ENCODE data around the gene PSMD6. TPM values are rescaled to one million over a fixed set of nuclear protein-coding genes. Genes with fewer than 3 reads are reported as not detected.

Gene PSMD6
- total and polyA plus RNA-seq, 4 donors, result 59.1 to 78.9 (median 66.0) TPM

GRCh38 chr3:63980830-63981498 lies 42.3 kb downstream of the PSMD6 start:
- Histone ChIP-seq H3K9ac (ENCODE audit: insufficient read depth in 1 of 2, low read length in 2 of 2) (no peak overlapping the region), H3K4me1 (ENCODE audit: control insufficient read depth in 5 of 5, insufficient read depth in 5 of 5, low read length in 5 of 5) (peaks cover 2 to 17% (median 7%) of the 10 kb centered on the region in 5 donors), H3K27me3 (ENCODE audit: control insufficient read depth in 3 of 3, insufficient read depth in 3 of 3, low read length in 2 of 3) (no peaks in the 10 kb centered on the region), H3K9me3 (ENCODE audit: control insufficient read depth in 4 of 4, insufficient read depth in 3 of 4, low read length in 3 of 4) (no peaks in the 10 kb centered on the region), H3K27ac (ENCODE audit: low read depth in 1 of 2, low read length in 1 of 2) (peak overlapping the region in 1 of 2 donors; percentile 66), H3K36me3 (ENCODE audit: control insufficient read depth in 4 of 4, insufficient read depth in 4 of 4, low read length in 4 of 4) (peaks cover 18 to 34% (median 24%) of the 10 kb centered on the region in 4 donors), H3K4me3 (no peak overlapping the region)
- TF ChIP-seq CTCF (IDR thresholded peaks at IDR 0.05; ENCODE audit: control extremely low read depth, extremely low read depth), result no peak
- 89 to 91% methylated on average over 8 of the region's 8 CpGs for WGBS, 2 donors
- ATAC-seq (ENCODE audit: insufficient read depth, low FRiP score), result no peak
- DNase-seq, result no peak

- no peaks in the 10 kb centered on the region for H3K9me3 ChIP-seq (ENCODE audit: control insufficient read depth in 4 of 4, insufficient read depth in 3 of 4, low read length in 3 of 4)
- H3K27me3 ChIP-seq (ENCODE audit: control insufficient read depth in 3 of 3, insufficient read depth in 3 of 3, low read length in 2 of 3), result no peaks in the 10 kb centered on the region
- H3K36me3 ChIP-seq (ENCODE audit: control insufficient read depth in 4 of 4, insufficient read depth in 4 of 4, low read length in 4 of 4), result peaks cover 18 to 28% (median 19%) of the 10 kb centered on the region in 4 donors
- no peak for ATAC-seq (ENCODE audit: insufficient read depth, low FRiP score)
- no peak for TF ChIP-seq CTCF (IDR thresholded peaks at IDR 0.05; ENCODE audit: control extremely low read depth, extremely low read depth)
- WGBS, 2 donors, result 79 to 94% methylated on average over 2 of the region's 2 CpGs
- peaks cover 6 to 22% (median 9%) of the 10 kb centered on the region in 5 donors for H3K4me1 ChIP-seq (ENCODE audit: control insufficient read depth in 5 of 5, insufficient read depth in 5 of 5, low read length in 5 of 5)
- H3K9ac ChIP-seq (ENCODE audit: insufficient read depth in 1 of 2, low read length in 2 of 2), result no peak overlapping the region
- DNase-seq, result no peak
- H3K4me3 ChIP-seq, result no peak overlapping the region
- peak overlapping the region in 1 of 2 donors; percentile 80 for H3K27ac ChIP-seq (ENCODE audit: low read depth in 1 of 2, low read length in 1 of 2)
Observed at GRCh38 chr3:63980019-63980418, 43.3 kb downstream of the PSMD6 start.

GRCh38 chr3:63979093-63979885 lies 44.0 kb downstream of the PSMD6 start:
- Histone ChIP-seq H3K36me3 (ENCODE audit: control insufficient read depth in 4 of 4, insufficient read depth in 4 of 4, low read length in 4 of 4) (peaks cover 17 to 25% (median 20%) of the 10 kb centered on the region in 4 donors), H3K9ac (ENCODE audit: insufficient read depth in 1 of 2, low read length in 2 of 2) (peak overlapping the region in 1 of 2 donors; percentile 11), H3K4me3 (no peak overlapping the region), H3K27me3 (ENCODE audit: control insufficient read depth in 3 of 3, insufficient read depth in 3 of 3, low read length in 2 of 3) (no peaks in the 10 kb centered on the region), H3K4me1 (ENCODE audit: control insufficient read depth in 5 of 5, insufficient read depth in 5 of 5, low read length in 5 of 5) (peaks cover 6 to 22% (median 12%) of the 10 kb centered on the region in 5 donors), H3K27ac (ENCODE audit: low read depth in 1 of 2, low read length in 1 of 2) (no peak overlapping the region), H3K9me3 (ENCODE audit: control insufficient read depth in 4 of 4, insufficient read depth in 3 of 4, low read length in 3 of 4) (no peaks in the 10 kb centered on the region)
- no peak for ATAC-seq (ENCODE audit: insufficient read depth, low FRiP score)
- TF ChIP-seq CTCF (IDR thresholded peaks at IDR 0.05; ENCODE audit: control extremely low read depth, extremely low read depth), result no peak
- WGBS, 2 donors, result 46 to 49% methylated on average over 12 of the region's 12 CpGs
- DNase-seq, result peak; percentile 52 to 80 (median 79)

Measured in lung (tissue), 12 donors.